ENCODE measurements around the gene INTS11.

DNA sequence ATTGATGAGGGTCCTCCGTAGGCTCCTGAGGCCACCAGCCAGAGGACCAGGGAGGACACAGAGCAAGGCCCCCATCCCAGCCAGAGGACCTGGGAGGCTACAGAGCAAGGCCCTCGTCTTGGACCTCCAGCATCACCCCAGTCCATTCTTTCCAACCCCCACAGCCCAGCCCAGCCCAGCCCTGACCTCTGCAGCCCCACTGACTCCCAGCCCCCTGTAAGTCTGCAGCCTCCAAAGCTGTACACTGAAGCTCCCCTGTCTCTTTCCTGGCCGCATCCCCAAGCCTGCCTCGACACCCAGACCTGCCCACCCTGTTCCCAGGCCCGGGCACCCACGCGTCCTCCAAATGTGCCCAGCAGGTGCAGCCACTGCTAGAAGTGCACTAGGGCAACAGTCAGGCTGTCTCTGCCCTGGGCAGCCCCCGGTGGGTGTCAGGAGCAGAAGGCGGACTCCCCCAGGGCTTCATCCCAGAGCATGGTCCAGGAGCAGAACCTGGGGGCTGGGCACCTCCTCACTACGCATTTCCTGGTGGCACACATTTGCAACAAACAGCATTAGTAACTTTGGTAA is 22.7 kb upstream of the INTS11 start:
- TF ChIP-seq, protein P1, sequence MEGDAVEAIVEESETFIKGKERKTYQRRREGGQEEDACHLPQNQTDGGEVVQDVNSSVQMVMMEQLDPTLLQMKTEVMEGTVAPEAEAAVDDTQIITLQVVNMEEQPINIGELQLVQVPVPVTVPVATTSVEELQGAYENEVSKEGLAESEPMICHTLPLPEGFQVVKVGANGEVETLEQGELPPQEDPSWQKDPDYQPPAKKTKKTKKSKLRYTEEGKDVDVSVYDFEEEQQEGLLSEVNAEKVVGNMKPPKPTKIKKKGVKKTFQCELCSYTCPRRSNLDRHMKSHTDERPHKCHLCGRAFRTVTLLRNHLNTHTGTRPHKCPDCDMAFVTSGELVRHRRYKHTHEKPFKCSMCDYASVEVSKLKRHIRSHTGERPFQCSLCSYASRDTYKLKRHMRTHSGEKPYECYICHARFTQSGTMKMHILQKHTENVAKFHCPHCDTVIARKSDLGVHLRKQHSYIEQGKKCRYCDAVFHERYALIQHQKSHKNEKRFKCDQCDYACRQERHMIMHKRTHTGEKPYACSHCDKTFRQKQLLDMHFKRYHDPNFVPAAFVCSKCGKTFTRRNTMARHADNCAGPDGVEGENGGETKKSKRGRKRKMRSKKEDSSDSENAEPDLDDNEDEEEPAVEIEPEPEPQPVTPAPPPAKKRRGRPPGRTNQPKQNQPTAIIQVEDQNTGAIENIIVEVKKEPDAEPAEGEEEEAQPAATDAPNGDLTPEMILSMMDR (conservative IDR thresholded peaks at IDR 0.05), result no peak
- no peak for TF ChIP-seq ZFX (IDR thresholded peaks at IDR 0.05)
